ENCODE results near the gene IQSEC1. TPM values are rescaled to one million over a fixed set of nuclear protein-coding genes. Genes with fewer than 3 reads are reported as not detected.
A peak's percentile ranks its signal among the peaks of the same experiment; 100 is the strongest.

The IQSEC1 gene
- total and polyA plus RNA-seq, 2 of the 8 experiments (the other 6 are each of a cell fraction or from before 2014, with no cell fraction given): 6.8 to 28.8 TPM

- Histone ChIP-seq H2BK5ac (ENCODE audit: low read depth, low read length) (no peak overlapping the region; the same call in 1 of the 2 replicates), H3K23me2 (ENCODE audit: low read depth, low read length) (peaks cover 4% of the 10 kb centered on the region; the same call in 1 of the 2 replicates), H3K4me1 (replicated peaks in 1 of 4; ENCODE audit: control insufficient read depth in 3 of 4, insufficient read depth in 4 of 4, low read length in 3 of 4) (peaks cover 0 to 2% (median 2%) of the 10 kb centered on the region in 4 experiments; a peak in 3 of 7 replicates), H3K56ac (replicated peaks; ENCODE audit: insufficient read length, low read depth, low read length) (no peak overlapping the region), H3K79me2 (ENCODE audit: control insufficient read depth in 1 of 2, insufficient read depth in 2 of 2, low read length in 2 of 2) (no peaks in the 10 kb centered on the region), H2AK5ac (ENCODE audit: low read depth, low read length) (no peak overlapping the region), H3K36me3 (ENCODE audit: control insufficient read depth in 2 of 4, insufficient read depth in 4 of 4, low read length in 3 of 4) (no peaks in the 10 kb centered on the region), H2BK120ac (replicated peaks; ENCODE audit: low read depth, low read length) (no peak overlapping the region), H4K20me1 (replicated peaks in 1 of 2; ENCODE audit: control insufficient read depth in 1 of 2, insufficient read depth in 2 of 2, low read length in 2 of 2) (no peaks in the 10 kb centered on the region), H3K4ac (replicated peaks; ENCODE audit: insufficient read length, low read depth, low read length) (no peak overlapping the region), H3K4me2 (ENCODE audit: insufficient read depth in 1 of 2, low read depth in 2 of 2, low read length in 2 of 2) (peak overlapping the region; percentile 54 to 100), H3K18ac (ENCODE audit: extremely low read depth, low read length) (no peak overlapping the region), H3K4me3 (ENCODE audit: extremely low read depth in 1 of 4, insufficient read depth in 2 of 4, low read depth in 3 of 4, low read length in 4 of 4) (peak overlapping the region; percentile 46 to 79 (median 70)), H4K8ac (ENCODE audit: extremely low read depth, insufficient read depth, low read length) (no peak overlapping the region), H3K14ac (ENCODE audit: insufficient read length) (no peak overlapping the region), H3K27ac (ENCODE audit: low read depth, low read length) (no peak overlapping the region), H2AFZ (ENCODE audit: low read length) (peak overlapping the region; percentile 97; the same call in 1 of the 2 replicates), H3K9ac (replicated peaks in 1 of 4; ENCODE audit: extremely low read depth in 1 of 4, low read depth in 3 of 4, low read length in 3 of 4) (peak overlapping the region in 1 of 4 experiments; percentile 37; a peak in 2 of 7 replicates), H4K91ac (replicated peaks; ENCODE audit: insufficient read length, low read length) (no peak overlapping the region), H3K23ac (ENCODE audit: insufficient read length) (no peak overlapping the region), H3K9me3 (ENCODE audit: insufficient read depth in 2 of 2, low read depth in 1 of 2, low read length in 1 of 2) (no peaks in the 10 kb centered on the region), H3K79me1 (ENCODE audit: low read depth, low read length) (no peaks in the 10 kb centered on the region), H3K27me3 (replicated peaks in 1 of 4; ENCODE audit: control insufficient read depth in 3 of 4, extremely low read depth in 1 of 4, insufficient read depth in 3 of 4, low read length in 3 of 4) (peaks cover 0 to 5% (median 0%) of the 10 kb centered on the region in 4 experiments; a peak in 3 of 7 replicates), H2BK15ac (ENCODE audit: low read length) (no peak overlapping the region), H2BK20ac (ENCODE audit: low read length) (no peak overlapping the region), H2BK12ac (ENCODE audit: low read depth, low read length) (0 out of 2 replicates have a peak overlapping the region, but pooled peaks have one; percentile 3), H4K5ac (ENCODE audit: insufficient read length, low read depth, low read length) (no peak overlapping the region)
- ChIA-PET POLR2A (ENCODE audit: partially characterized antibody) (interaction anchor here (0.8 to 22.9 kb wide), 5 partner anchors 12 to 31 kb away, joined by 3 to 314 read pairs (median 3); partner anchors contain the start of gene RPL32), CTCF (ENCODE audit: partially characterized antibody) (interaction anchor here (0.6 to 21.3 kb wide), 27 partner anchors 10 to 162 kb away, joined by 3 to 353 read pairs (median 4); partner anchors contain the start of gene RPL32)
- FAIRE-seq: no peak
- peak; percentile 38 to 80 for DNase-seq (ENCODE audit: low read depth in 1 of 2, low spot score in 2 of 2)
- WGBS, 2 experiments (ENCODE audit: extremely low coverage in 1 of 2, insufficient coverage in 1 of 2, insufficient read length in 1 of 2, insufficient replicate concordance in 2 of 2, low coverage in 1 of 2, low lambda C conversion rate in 2 of 2, missing lambda C conversion rate in 1 of 2): 4% methylated on average over 45 of the region's 45 CpGs; no CpG with 5 or more reads in 1 of the 2 experiments
- no peak for TF ChIP-seq EZH2 (IDR thresholded peaks at IDR 0.05; ENCODE audit: low read depth, low read length, severe bottlenecking)
- TF ChIP-seq KDM5A (IDR thresholded peaks at IDR 0.05; ENCODE audit: low read length): no peak
- no peak for TF ChIP-seq SP1 (IDR thresholded peaks at IDR 0.05; ENCODE audit: low read depth, low read length)
- TF ChIP-seq CBX5 (IDR thresholded peaks at IDR 0.05; ENCODE audit: low read depth, low read length): no peak
- TF ChIP-seq SUZ12 (IDR thresholded peaks at IDR 0.05; ENCODE audit: low read length): no peak
- TF ChIP-seq CHD1 (IDR thresholded peaks at IDR 0.05; ENCODE audit: low read depth, low read length): no peak
- no peak for TF ChIP-seq TCF12 (IDR thresholded peaks at IDR 0.05; ENCODE audit: low read depth, low read length)
- TF ChIP-seq HDAC6 (IDR thresholded peaks at IDR 0.05; ENCODE audit: low read depth, low read length): no peak
Measured at GRCh38 chr3:12868039-12869034, 204.9 kb downstream of the IQSEC1 start.
